GM20000 (cell line): Measurements from ENCODE around the gene ATP2B2.

Source experiments
- DNase-seq: peaks from one replicate; pipeline ENCODE4 v3.0.0; 2012; ENCODE audit warnings: low spot score
- TF ChIP-seq, protein P1 (sequence below): IDR thresholded peaks from 2 replicates; pipeline ENCODE4 v1.5.1; 2012; ENCODE audit warnings: mild to moderate bottlenecking, control low read depth; ENCODE audit errors: extremely low read depth, missing control alignments

ATP2B2 gene

DNA sequence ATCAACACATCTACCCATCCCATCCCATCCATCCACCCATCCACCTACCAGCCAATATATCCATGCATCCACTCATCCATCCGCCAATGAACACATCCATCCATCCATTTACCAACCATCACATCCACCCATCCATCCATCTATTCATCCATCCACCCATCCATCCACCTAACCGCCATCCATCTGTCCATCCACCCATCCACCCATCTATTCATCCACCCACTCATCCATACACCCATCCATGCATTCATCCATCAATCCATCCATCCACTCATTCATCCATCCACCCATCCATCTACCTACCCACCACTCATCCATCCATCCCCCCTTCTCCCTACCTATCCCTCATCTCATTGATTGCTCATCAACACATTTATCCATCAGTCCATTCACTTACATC lies 136.9 kb downstream of the ATP2B2 start:
- no peak for DNase-seq
- TF ChIP-seq, protein P1, sequence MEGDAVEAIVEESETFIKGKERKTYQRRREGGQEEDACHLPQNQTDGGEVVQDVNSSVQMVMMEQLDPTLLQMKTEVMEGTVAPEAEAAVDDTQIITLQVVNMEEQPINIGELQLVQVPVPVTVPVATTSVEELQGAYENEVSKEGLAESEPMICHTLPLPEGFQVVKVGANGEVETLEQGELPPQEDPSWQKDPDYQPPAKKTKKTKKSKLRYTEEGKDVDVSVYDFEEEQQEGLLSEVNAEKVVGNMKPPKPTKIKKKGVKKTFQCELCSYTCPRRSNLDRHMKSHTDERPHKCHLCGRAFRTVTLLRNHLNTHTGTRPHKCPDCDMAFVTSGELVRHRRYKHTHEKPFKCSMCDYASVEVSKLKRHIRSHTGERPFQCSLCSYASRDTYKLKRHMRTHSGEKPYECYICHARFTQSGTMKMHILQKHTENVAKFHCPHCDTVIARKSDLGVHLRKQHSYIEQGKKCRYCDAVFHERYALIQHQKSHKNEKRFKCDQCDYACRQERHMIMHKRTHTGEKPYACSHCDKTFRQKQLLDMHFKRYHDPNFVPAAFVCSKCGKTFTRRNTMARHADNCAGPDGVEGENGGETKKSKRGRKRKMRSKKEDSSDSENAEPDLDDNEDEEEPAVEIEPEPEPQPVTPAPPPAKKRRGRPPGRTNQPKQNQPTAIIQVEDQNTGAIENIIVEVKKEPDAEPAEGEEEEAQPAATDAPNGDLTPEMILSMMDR, result no peak

DNA sequence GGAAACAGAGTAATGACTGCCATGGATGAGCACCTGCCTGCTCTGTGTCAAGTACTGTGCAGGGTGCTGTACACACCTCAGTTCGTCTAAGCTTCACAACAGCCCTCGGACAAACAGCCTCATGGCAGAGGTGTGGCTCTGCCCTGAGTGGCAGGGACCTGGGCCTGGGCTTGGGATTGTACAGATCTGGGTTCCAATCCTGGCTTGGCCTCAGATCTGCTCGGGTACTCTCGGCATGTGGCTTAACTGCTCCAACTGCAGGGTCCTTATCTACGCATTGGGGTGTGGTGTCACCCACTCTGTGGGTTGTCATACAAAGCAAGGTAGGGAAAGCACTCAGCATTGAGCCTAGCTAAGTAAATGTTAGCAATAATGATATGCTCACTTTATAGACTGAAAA lies 137.9 kb downstream of the ATP2B2 start:
- DNase-seq, result no peak

DNA sequence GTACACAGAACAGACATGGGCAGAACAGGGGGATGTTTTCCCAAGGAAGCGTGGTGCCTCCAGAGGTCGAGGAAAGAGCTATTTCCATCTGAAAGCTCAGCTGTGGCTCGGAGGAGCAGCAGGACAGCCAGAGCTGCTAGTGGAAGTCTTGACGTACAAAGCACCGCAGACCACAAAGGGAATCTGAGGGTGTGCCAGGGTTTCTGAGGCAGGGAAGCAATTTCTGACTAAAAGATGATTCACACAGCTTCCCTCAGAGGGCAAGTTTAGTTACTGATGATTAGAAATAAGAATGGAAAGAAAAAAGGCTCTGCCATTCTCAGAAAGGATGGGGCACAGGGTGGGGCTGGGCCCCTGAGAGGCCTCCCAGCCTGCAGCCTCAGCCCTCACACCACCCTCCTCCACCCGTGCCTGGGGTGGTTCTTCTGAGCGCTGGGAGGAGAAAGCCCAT lies 138.7 kb downstream of the ATP2B2 start:
- TF ChIP-seq, protein P1, result no peak
- no peak for DNase-seq

More for the DNA sequence above, 137.9 kb downstream of the ATP2B2 start:
- TF ChIP-seq, protein P1, result no peak

DNA sequence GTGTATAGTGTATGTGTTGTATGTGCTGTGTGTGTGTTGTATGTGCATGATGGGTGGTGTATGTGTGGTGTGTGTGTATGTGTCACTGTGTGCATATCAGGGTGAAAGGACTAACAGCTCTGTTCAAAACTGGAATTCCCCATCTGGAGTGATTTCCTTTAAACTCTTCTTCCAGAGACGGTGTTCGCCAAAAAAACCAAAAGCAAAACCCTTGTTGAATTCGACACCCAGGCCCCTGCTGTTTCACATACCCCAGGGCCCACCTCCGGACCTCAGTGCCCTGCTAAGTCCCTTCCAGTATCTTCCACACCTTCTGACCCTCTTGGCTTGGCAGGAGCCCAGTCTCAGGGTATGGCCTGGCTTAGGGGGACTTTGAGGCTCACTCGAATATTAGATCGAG lies 139.6 kb downstream of the ATP2B2 start:
- TF ChIP-seq, protein P1, result no peak
- DNase-seq, result no peak

DNA sequence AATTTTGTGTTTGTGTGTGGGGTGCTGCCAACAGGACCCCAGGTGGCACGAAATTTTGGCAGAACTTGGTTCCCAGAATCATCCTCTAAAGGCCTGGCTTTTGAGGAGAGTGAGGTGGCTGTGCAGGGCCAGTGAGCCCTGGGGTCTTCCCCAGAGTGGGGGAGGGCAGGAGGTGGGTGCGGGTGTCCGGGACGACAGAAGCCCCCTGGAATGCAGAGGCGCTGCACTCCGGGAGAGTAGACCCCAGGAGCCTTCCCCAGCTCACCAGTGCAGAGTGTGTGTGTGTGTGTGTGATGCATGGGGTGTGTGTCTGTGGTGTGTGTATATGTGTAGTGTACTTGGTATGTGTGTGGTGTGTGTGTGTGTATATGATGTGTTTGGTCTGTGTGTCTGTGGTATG lies 140.1 kb downstream of the ATP2B2 start:
- TF ChIP-seq, protein P1, result no peak
- DNase-seq, result no peak

DNA sequence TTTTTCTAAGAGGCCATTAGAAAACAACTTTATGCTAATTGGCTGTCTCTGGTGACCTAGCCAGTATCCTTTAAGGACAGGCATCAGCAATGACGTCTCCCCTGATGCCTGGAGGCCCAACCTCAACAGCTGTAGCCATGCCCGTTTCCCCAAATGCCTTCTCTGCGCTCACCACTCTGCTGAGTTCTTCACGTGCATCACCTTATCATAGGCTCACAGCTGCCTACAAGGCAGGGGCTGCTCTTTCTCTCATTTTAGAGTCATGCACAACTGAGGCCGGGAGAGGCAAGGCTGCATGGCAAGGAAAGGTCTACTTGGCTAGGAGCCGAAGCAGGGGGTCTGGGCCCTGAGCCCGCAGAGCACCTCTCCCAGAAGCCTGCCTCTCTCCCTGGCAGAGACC lies 140.6 kb downstream of the ATP2B2 start:
- TF ChIP-seq, protein P1, result no peak
- DNase-seq, result no peak

DNA sequence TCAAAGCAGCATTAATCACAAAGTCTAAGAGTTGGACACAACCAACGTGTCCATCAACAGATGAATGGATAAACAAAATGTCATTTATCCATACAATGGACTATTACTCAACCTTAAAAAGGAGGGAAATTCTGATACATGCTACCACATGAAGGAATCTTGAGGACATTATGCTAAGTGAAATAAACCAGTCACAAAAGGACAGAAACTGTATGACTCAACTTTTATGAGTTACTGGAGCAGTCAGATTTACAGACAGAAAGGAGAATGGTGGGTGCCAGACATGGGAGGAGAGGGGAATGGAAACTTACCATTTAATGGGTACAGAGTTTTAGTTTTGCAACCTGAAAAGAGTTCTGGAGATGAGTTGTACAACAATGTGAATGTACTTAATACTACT lies 141.5 kb downstream of the ATP2B2 start:
- TF ChIP-seq, protein P1, result no peak
- DNase-seq, result no peak
